Common myeloid progenitor, CD34-positive (primary cell): ENCODE measurements around the gene IGF2BP1.

ENCODE experiments used
- CTCF ChIA-PET: fragments of 350-600 bp; sonication (Branson Sonifier 250); formaldehyde crosslinking; loops from one replicate; lab custom pipeline; 2021; ENCODE audit warnings: antibody characterized with exemption; lab: Charles Lee
- POLR2A ChIA-PET: fragments of 350-600 bp; sonication (Branson Sonifier 250); formaldehyde crosslinking; loops from one replicate; lab custom pipeline; 2021; ENCODE audit warnings: antibody characterized with exemption; lab: Charles Lee
- DNase-seq, 3 donors: peaks; one replicate each; pipeline versions ENCODE4 v3.0.0 to v3.0.0-alpha.2; 2013
- H3K27ac ChIP-seq, 2 experiments: 1 replicate in 1 of 2; 2 replicates in 1 of 2; pipeline ENCODE4 v1.7.0; 2013; ENCODE audit warnings: inconsistent platforms in 2 of 2, low read length in 2 of 2, mild to moderate bottlenecking in 2 of 2, low read depth in 1 of 2, moderate library complexity in 1 of 2; ENCODE audit not compliant: severe bottlenecking in 2 of 2, insufficient read depth in 1 of 2, poor library complexity in 1 of 2
- H3K27me3 ChIP-seq, 5 experiments: replicated peaks in 2 of 5; 1 replicate in 3 of 5; 2 replicates in 2 of 5; pipeline versions ENCODE4 v1.6.1 to v1.7.0; 2013; ENCODE audit warnings: low read length in 4 of 5, mild to moderate bottlenecking in 2 of 5, moderate library complexity in 2 of 5, inconsistent platforms in 1 of 5; ENCODE audit not compliant: insufficient read depth in 5 of 5, control insufficient read depth in 4 of 5
- H3K36me3 ChIP-seq, 4 experiments: 1 replicate in 2 of 4; 2 replicates in 2 of 4; pipeline versions ENCODE4 v1.6.1 to v1.7.0; 2013; ENCODE audit warnings: low read length in 3 of 4, control low read depth in 1 of 4, mild to moderate bottlenecking in 1 of 4; ENCODE audit not compliant: control insufficient read depth in 4 of 4, insufficient read depth in 4 of 4
- H3K4me1 ChIP-seq, 4 experiments: 1 replicate in 3 of 4; 2 replicates in 1 of 4; pipeline versions ENCODE4 v1.6.1 to v1.7.1; 2013; ENCODE audit warnings: low read length in 3 of 4, mild to moderate bottlenecking in 3 of 4, control low read depth in 1 of 4, inconsistent platforms in 1 of 4, moderate library complexity in 1 of 4; ENCODE audit not compliant: control insufficient read depth in 4 of 4, insufficient read depth in 4 of 4; ENCODE audit errors: control extremely low read depth in 1 of 4
- H3K4me3 ChIP-seq, 7 experiments: 1 replicate in 4 of 7; 2 replicates in 3 of 7; pipeline versions ENCODE4 v1.5.1 to v1.7.0; 2013; ENCODE audit warnings: mild to moderate bottlenecking in 7 of 7, low read length in 6 of 7, moderate library complexity in 6 of 7, inconsistent platforms in 2 of 7, low read depth in 2 of 7, control low read depth in 1 of 7; ENCODE audit not compliant: insufficient read depth in 4 of 7, control insufficient read depth in 1 of 7; ENCODE audit errors: extremely low read depth in 1 of 7
- H3K9me3 ChIP-seq, 5 experiments: 1 replicate in 4 of 5; 2 replicates in 1 of 5; pipeline versions ENCODE4 v1.6.1 to v1.7.1; 2013; ENCODE audit warnings: low read length in 4 of 5, mild to moderate bottlenecking in 2 of 5, inconsistent platforms in 1 of 5, low read depth in 1 of 5, moderate library complexity in 1 of 5; ENCODE audit not compliant: control insufficient read depth in 4 of 5, insufficient read depth in 2 of 5; ENCODE audit errors: control extremely low read depth in 1 of 5
- WGBS: methylation state at CpG from one replicate; pipeline ENCODE4 v1.1.5; 2013; ENCODE audit not compliant: insufficient coverage; 5-methylcytosine and 5-hydroxymethylcytosine counted together

The IGF2BP1 gene

DNA sequence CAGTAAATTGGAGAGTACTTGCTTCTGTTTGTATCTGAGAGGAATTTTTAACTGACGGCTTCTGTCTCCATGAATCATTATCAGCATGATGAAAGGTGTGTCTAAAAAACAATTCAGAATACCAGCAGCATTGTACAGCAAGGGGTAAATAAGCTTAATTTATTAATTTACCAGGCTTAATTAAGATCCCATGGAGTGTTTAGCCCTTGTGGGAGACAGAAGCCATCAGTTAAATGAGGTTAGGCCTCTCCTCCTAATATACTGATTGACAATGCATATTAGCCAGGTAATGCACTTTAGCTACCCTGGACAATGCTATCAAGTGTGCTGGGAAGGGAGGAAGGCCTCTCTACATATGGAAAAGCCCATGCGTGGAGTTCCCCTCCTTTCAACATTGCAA is 53.4 kb downstream of the IGF2BP1 start:
- no peak overlapping the region for H3K4me3 ChIP-seq
- no peaks in the 10 kb centered on the region for H3K9me3 ChIP-seq
- peaks cover 0 to 46% (median 0%) of the 10 kb centered on the region in 4 experiments for H3K36me3 ChIP-seq
- no CpG with 5 or more reads among the region's 2 CpGs for WGBS
- no peaks in the 10 kb centered on the region for H3K27me3 ChIP-seq
- ChIA-PET POLR2A (no interaction called here), CTCF (interaction anchor here (0.6 to 1.4 kb wide), 2 partner anchors 17 to 20 kb away, joined by 3 to 7 read pairs; no protein-coding TSS in a partner anchor)
- H3K27ac ChIP-seq: no peak overlapping the region
- no peaks in the 10 kb centered on the region for H3K4me1 ChIP-seq
- DNase-seq: no peak

DNA sequence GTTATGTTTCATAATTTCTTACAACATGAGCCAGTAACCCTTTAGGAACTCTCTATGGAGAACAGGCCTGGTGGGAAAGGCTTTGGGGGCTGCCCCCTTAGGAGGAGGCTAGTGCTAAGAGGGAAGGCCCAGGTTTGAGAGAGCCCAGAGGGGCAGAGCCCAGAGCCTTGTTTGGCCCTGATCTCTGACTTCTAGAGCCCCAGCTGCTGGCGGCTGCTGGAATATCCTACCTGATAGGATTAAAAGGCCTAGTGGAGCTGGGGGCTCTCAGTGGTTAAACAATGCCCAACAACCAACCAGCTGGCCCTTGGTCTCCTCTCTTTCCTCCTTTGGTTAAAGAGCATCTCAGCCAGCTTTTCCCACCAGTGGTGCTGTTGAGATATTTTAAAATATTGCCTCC is 54.1 kb downstream of the IGF2BP1 start:
- no peaks in the 10 kb centered on the region for H3K9me3 ChIP-seq
- H3K27ac ChIP-seq: no peak overlapping the region
- no peak for DNase-seq
- POLR2A ChIA-PET: no interaction called here
- WGBS: no CpG with 5 or more reads among the region's 1 CpG
- no peaks in the 10 kb centered on the region for H3K4me1 ChIP-seq
- H3K4me3 ChIP-seq: no peak overlapping the region
- peaks cover 0 to 43% (median 0%) of the 10 kb centered on the region in 4 experiments for H3K36me3 ChIP-seq
- H3K27me3 ChIP-seq: no peaks in the 10 kb centered on the region
- CTCF ChIA-PET: interaction anchor here (0.6 to 1.4 kb wide), 2 partner anchors 18 to 20 kb away, joined by 3 to 7 read pairs; no protein-coding TSS in a partner anchor

DNA sequence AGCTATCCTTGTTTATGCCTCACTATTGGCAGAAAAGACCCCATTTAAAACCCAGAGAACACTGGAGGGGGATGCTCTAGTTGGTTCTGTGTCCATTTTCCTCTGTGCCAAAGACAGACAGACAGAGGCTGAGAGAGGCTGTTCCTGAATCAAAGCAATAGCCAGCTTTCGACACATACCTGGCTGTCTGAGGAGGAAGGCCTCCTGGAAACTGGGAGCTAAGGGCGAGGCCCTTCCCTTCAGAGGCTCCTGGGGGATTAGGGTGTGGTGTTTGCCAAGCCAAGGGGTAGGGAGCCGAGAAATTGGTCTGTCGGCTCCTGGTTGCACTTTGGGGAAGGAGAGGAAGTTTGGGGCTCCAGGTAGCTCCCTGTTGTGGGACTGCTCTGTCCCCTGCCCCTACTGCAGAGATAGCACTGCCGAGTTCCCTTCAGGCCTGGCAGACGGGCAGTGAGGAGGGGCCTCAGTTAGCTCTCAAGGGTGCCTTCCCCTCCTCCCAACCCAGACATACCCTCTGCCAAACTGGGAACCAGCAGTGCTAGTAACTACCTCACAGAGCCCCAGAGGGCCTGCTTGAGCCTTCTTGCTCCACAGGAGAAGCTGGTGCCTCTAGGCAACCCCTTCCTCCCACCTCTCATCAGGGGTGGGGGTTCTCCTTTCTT is 56.1 kb downstream of the IGF2BP1 start:
- CTCF ChIA-PET: interaction anchor here (1.3 kb wide), 1 partner anchor 21 kb away, joined by 4 read pairs; no protein-coding TSS in a partner anchor
- WGBS: 100% methylated on average over 2 of the region's 6 CpGs
- Histone ChIP-seq H3K4me1 (no peaks in the 10 kb centered on the region), H3K36me3 (peaks cover 0 to 36% (median 0%) of the 10 kb centered on the region in 4 experiments), H3K4me3 (no peak overlapping the region), H3K9me3 (no peaks in the 10 kb centered on the region), H3K27me3 (no peaks in the 10 kb centered on the region), H3K27ac (no peak overlapping the region)
- DNase-seq: no peak
- POLR2A ChIA-PET: no interaction called here

DNA sequence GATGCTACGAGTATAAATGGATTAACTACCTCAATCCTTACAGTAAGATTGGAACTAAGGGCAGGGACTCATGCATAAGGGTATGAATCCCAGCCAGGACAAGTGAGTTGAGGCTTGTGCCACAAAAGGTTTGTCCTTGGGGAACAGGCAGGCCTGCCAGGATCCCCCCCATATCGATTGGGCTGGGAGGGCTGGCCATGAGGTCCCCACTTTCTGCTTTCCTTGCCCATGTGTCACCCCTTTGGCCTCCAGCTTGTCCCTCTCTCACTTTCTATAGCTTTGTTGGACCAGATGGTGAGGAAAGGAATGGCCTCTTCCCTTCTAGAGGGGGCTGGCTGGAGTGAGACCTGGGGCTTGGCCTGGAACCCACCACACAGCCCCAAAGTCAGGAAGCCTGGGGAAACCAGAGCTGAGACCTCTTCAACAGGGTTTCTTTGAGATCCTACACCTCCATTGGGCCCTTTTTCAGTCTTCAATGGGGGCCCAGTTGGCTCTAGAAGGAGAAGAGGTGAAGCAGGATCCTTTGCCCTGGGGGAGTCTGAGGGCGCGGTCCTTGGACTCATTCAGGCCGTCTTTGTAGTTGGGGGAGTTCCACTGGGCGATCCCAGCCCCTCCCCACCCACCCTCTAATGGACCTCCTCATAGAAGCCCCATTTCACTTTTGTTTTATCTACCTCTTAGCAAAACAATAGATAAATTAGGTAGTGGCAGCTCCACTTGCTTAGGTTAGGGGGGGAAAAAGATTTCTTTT is 57.3 kb downstream of the IGF2BP1 start:
- no peak for DNase-seq
- Histone ChIP-seq H3K36me3 (peaks cover 0 to 25% (median 0%) of the 10 kb centered on the region in 4 experiments), H3K27ac (no peak overlapping the region), H3K27me3 (no peaks in the 10 kb centered on the region), H3K9me3 (no peaks in the 10 kb centered on the region), H3K4me3 (no peak overlapping the region), H3K4me1 (no peaks in the 10 kb centered on the region)
- ChIA-PET POLR2A (no interaction called here), CTCF (interaction anchor here (1.2 to 1.3 kb wide), 2 partner anchors 9 to 22 kb away, joined by 3 to 4 read pairs; no protein-coding TSS in a partner anchor)
- WGBS: 100% methylated on average over 2 of the region's 6 CpGs

GRCh38 chr17:49055181-49055927 is 58.2 kb downstream of the IGF2BP1 start:
- 92% methylated on average over 5 of the region's 7 CpGs for WGBS
- H3K36me3 ChIP-seq: peaks cover 0 to 17% (median 0%) of the 10 kb centered on the region in 4 experiments
- POLR2A ChIA-PET: no interaction called here
- no peak for DNase-seq
- CTCF ChIA-PET: interaction anchor here (0.8 to 1.2 kb wide), 2 partner anchors 10 to 21 kb away, joined by 3 read pairs; no protein-coding TSS in a partner anchor
- H3K9me3 ChIP-seq: no peaks in the 10 kb centered on the region
- no peak overlapping the region for H3K27ac ChIP-seq
- H3K4me3 ChIP-seq: no peak overlapping the region
- no peaks in the 10 kb centered on the region for H3K4me1 ChIP-seq
- H3K27me3 ChIP-seq: no peaks in the 10 kb centered on the region

DNA sequence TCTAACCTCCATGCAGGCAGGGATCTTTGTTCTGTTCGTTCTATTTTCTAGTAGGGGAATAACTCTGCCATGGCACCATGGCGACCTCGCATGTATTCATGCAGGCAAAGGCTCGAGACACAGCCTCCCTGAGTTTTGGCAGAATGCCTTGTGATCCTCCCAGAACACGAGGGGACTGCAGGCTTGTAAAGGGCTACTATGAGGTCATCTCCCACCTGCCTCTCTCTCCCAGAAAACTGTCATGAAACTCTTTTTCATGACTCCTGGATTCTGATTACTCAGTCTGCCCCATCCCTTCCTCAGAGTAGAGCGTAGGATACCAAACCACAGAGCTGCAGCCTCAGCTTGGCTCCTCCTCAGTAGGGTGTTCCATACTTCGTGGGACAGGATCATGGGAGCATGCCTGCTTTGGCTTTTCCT is 64.3 kb downstream of the IGF2BP1 start:
- no peaks in the 10 kb centered on the region for H3K4me1 ChIP-seq
- DNase-seq: no peak
- H3K4me3 ChIP-seq: no peak overlapping the region
- CTCF ChIA-PET: no interaction called here
- H3K36me3 ChIP-seq: no peaks in the 10 kb centered on the region
- H3K9me3 ChIP-seq: no peaks in the 10 kb centered on the region
- 87% methylated on average over 7 of the region's 7 CpGs for WGBS
- H3K27ac ChIP-seq: no peak overlapping the region
- no peaks in the 10 kb centered on the region for H3K27me3 ChIP-seq
- POLR2A ChIA-PET: no interaction called here
